WTC11 (cell line): Measurements from ENCODE around the gene UNC119B. TPM values are rescaled to one million over a fixed set of nuclear protein-coding genes. Genes with fewer than 3 reads are reported as not detected.

Experiments
- ATAC-seq: fragments of 200-7000 bp; cut with Tn5 transposase; 2 replicates; pipeline ENCODE4 v1.10.0; 2021; ENCODE audit warnings: mild to moderate bottlenecking, moderate library complexity
- CTCF ChIA-PET: fragments of 300-600 bp; sonication (Branson Sonifier 250); formaldehyde crosslinking; loops from one replicate; lab custom pipeline; 2021; ENCODE audit warnings: antibody characterized with exemption; lab: Charles Lee
- POLR2A ChIA-PET: fragments of 350-600 bp; sonication (Branson Sonifier 250); formaldehyde crosslinking; loops from one replicate; lab custom pipeline; 2021; ENCODE audit warnings: antibody characterized with exemption; lab: Charles Lee
- DNase-seq: peaks from one replicate; pipeline ENCODE4 v3.0.0; 2021; ENCODE audit warnings: low spot score
- H3K27ac Mint-ChIP-seq: 2 replicates; pipeline ENCODE4 v1.8.0; 2021; ENCODE audit warnings: mixed read lengths
- H3K27me3 Mint-ChIP-seq: 2 replicates; pipeline ENCODE4 v1.8.0; 2021; ENCODE audit warnings: low read depth, mild to moderate bottlenecking, moderate library complexity, mixed read lengths
- H3K36me3 Mint-ChIP-seq: 2 replicates; pipeline ENCODE4 v1.8.0; 2021; ENCODE audit warnings: mixed read lengths
- H3K4me1 Mint-ChIP-seq: 2 replicates; pipeline ENCODE4 v1.8.0; 2022; ENCODE audit warnings: mixed read lengths
- H3K4me3 Mint-ChIP-seq: 2 replicates; pipeline ENCODE4 v1.8.0; 2021; ENCODE audit warnings: mild to moderate bottlenecking, moderate library complexity, mixed read lengths
- H3K9me3 Mint-ChIP-seq: 2 replicates; pipeline ENCODE4 v1.8.0; 2021; ENCODE audit warnings: mixed read lengths
- CREB1 ChIP-seq: sonication (generic); formaldehyde crosslinking; IDR thresholded peaks from 2 replicates; pipeline ENCODE4 v1.8.0; 2023; ENCODE audit warnings: mild to moderate bottlenecking, missing genetic modification reagents
- GRHL2 ChIP-seq: fragments of 250-450 bp; sonication (Bioruptor Pico); IDR thresholded peaks from 2 replicates; pipeline ENCODE4 v1.8.0; 2022; ENCODE audit warnings: mild to moderate bottlenecking, moderate library complexity; ENCODE audit not compliant: insufficient replicate concordance, severe bottlenecking
- GTF2I ChIP-seq: fragments of 250-450 bp; sonication (Bioruptor Pico); conservative IDR thresholded peaks from 2 replicates; pipeline ENCODE4 v1.4.0; 2021; ENCODE audit warnings: mild to moderate bottlenecking
- JUN ChIP-seq: sonication (generic); formaldehyde crosslinking; IDR thresholded peaks from 2 replicates; pipeline ENCODE4 v1.8.0; 2023; ENCODE audit warnings: mild to moderate bottlenecking, missing genetic modification reagents
- KAT7 ChIP-seq: sonication (generic); formaldehyde crosslinking; IDR thresholded peaks from 2 replicates; pipeline ENCODE4 v1.8.1; 2023; ENCODE audit warnings: missing genetic modification reagents, mild to moderate bottlenecking, borderline replicate concordance
- NFE2L1 ChIP-seq: sonication (generic); formaldehyde crosslinking; IDR thresholded peaks from 2 replicates; pipeline ENCODE4 v1.8.1; 2023; ENCODE audit warnings: missing genetic modification reagents
- NR3C1 ChIP-seq: sonication (generic); formaldehyde crosslinking; conservative IDR thresholded peaks from 2 replicates; pipeline ENCODE4 v1.8.1; 2023; ENCODE audit warnings: low read depth, mild to moderate bottlenecking, missing genetic modification reagents
- SP1 ChIP-seq: sonication (generic); formaldehyde crosslinking; conservative IDR thresholded peaks from 2 replicates; pipeline ENCODE4 v1.8.1; 2022; ENCODE audit warnings: missing genetic modification reagents
- TEAD1 ChIP-seq: sonication (generic); formaldehyde crosslinking; IDR thresholded peaks from 2 replicates; pipeline ENCODE4 v1.8.0; 2022; ENCODE audit warnings: mild to moderate bottlenecking, missing genetic modification reagents
- ZNF219 ChIP-seq: sonication (generic); formaldehyde crosslinking; IDR thresholded peaks from 2 replicates; pipeline ENCODE4 v1.8.0; 2023; ENCODE audit warnings: missing genetic modification reagents, mild to moderate bottlenecking, borderline replicate concordance
- total RNA-seq: library from RNA; stranded (reverse); gene quantifications from 3 replicates; pipeline ENCODE4 v1.2.3, GENCODE V29; 2021
- TF ChIP-seq, protein P1 (sequence below): sonication (generic); formaldehyde crosslinking; IDR thresholded peaks from 2 replicates; pipeline ENCODE4 v1.8.1; 2022; ENCODE audit warnings: missing genetic modification reagents, borderline replicate concordance
- TF ChIP-seq, protein P2 (sequence below): sonication (generic); formaldehyde crosslinking; IDR thresholded peaks from 2 replicates; pipeline ENCODE4 v1.8.1; 2022; ENCODE audit warnings: mild to moderate bottlenecking, moderate library complexity, missing genetic modification reagents
- TF ChIP-seq, protein P3 (sequence below): fragments of 200-600 bp; IDR thresholded peaks from 2 replicates; pipeline ENCODE4 v1.8.0; 2022; ENCODE audit warnings: antibody characterized with exemption
- TF ChIP-seq, protein P4 (sequence below): fragments of 250-450 bp; sonication (Bioruptor Pico); IDR thresholded peaks from 2 replicates; pipeline ENCODE4 v2.1.2; 2022; ENCODE audit warnings: mild to moderate bottlenecking, moderate library complexity
- TF ChIP-seq, protein P5 (sequence below): sonication (generic); formaldehyde crosslinking; IDR thresholded peaks from 2 replicates; pipeline ENCODE4 v1.8.1; 2023; ENCODE audit warnings: mild to moderate bottlenecking, missing genetic modification reagents, moderate library complexity

The UNC119B gene
- total RNA-seq, 1 experiment from 2014 or later, result 53.3 TPM

DNA sequence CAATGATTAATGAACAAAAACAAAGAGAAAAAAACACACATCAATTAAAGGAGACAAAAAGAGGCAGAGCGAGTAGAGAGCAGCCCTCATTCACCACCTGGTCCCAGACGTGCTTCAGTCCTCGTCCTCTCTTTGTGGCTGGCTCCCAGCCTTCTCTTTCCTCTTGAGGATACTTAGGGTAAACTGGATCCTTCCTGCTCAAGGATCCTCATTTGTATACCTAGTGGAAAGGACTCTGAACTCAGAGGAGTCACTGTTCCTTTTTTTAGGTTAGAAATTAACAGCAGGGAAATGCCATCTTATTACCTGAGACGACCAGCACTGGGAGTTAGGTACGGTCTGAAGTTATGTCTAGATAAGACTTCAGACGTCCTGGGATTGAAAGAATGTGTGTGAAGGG lies 13.6 kb upstream of the UNC119B start (continued):
- TF ChIP-seq, protein P1, sequence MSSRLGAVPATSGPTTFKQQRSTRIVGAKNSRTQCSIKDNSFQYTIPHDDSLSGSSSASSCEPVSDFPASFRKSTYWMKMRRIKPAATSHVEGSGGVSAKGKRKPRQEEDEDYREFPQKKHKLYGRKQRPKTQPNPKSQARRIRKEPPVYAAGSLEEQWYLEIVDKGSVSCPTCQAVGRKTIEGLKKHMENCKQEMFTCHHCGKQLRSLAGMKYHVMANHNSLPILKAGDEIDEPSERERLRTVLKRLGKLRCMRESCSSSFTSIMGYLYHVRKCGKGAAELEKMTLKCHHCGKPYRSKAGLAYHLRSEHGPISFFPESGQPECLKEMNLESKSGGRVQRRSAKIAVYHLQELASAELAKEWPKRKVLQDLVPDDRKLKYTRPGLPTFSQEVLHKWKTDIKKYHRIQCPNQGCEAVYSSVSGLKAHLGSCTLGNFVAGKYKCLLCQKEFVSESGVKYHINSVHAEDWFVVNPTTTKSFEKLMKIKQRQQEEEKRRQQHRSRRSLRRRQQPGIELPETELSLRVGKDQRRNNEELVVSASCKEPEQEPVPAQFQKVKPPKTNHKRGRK (CRISPR knock-in tag), result no peak
- no peak for TF ChIP-seq CREB1 (CRISPR knock-in tag)
- TF ChIP-seq, protein P2, sequence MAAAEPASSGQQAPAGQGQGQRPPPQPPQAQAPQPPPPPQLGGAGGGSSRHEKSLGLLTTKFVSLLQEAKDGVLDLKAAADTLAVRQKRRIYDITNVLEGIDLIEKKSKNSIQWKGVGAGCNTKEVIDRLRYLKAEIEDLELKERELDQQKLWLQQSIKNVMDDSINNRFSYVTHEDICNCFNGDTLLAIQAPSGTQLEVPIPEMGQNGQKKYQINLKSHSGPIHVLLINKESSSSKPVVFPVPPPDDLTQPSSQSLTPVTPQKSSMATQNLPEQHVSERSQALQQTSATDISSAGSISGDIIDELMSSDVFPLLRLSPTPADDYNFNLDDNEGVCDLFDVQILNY (CRISPR knock-in tag), result no peak
- no peak for TF ChIP-seq ZNF219 (CRISPR knock-in tag)
- TF ChIP-seq GRHL2, result no peak
- TF ChIP-seq, protein P3, sequence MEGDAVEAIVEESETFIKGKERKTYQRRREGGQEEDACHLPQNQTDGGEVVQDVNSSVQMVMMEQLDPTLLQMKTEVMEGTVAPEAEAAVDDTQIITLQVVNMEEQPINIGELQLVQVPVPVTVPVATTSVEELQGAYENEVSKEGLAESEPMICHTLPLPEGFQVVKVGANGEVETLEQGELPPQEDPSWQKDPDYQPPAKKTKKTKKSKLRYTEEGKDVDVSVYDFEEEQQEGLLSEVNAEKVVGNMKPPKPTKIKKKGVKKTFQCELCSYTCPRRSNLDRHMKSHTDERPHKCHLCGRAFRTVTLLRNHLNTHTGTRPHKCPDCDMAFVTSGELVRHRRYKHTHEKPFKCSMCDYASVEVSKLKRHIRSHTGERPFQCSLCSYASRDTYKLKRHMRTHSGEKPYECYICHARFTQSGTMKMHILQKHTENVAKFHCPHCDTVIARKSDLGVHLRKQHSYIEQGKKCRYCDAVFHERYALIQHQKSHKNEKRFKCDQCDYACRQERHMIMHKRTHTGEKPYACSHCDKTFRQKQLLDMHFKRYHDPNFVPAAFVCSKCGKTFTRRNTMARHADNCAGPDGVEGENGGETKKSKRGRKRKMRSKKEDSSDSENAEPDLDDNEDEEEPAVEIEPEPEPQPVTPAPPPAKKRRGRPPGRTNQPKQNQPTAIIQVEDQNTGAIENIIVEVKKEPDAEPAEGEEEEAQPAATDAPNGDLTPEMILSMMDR, result no peak
- no peak for TF ChIP-seq TEAD1
- TF ChIP-seq SP1 (CRISPR knock-in tag), result no peak
- TF ChIP-seq NFE2L1, result no peak
- TF ChIP-seq, protein P4, sequence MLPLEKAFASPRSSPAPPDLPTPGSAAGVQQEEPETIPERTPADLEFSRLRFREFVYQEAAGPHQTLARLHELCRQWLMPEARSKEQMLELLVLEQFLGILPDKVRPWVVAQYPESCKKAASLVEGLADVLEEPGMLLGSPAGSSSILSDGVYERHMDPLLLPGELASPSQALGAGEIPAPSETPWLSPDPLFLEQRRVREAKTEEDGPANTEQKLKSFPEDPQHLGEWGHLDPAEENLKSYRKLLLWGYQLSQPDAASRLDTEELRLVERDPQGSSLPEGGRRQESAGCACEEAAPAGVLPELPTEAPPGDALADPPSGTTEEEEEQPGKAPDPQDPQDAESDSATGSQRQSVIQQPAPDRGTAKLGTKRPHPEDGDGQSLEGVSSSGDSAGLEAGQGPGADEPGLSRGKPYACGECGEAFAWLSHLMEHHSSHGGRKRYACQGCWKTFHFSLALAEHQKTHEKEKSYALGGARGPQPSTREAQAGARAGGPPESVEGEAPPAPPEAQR (CRISPR knock-in tag), result no peak
- no peak for TF ChIP-seq GTF2I
- TF ChIP-seq KAT7 (CRISPR knock-in tag), result no peak

DNA sequence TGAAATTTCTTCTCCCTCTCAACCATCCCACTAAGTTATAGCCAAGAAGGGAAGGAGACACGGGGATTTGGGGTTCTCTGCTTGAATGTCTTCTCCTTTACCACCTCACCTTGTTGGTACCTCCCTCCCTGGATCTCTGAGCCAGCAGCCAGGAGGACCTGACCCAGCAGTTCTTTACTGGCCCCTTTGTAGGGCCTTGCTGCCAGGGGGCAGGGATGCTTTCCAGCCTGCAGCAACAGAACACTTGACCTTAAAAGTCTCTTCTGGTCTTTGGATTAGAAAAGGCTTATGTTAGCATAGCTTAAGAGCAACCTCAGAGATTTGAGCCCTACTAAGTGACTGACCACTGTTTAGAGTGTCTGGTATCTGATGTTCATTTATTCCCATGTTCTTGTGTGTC lies 12.9 kb upstream of the UNC119B start:
- H3K9me3 Mint-ChIP-seq, result no peaks in the 10 kb centered on the region
- POLR2A ChIA-PET, result no interaction called here

More for the DNA sequence above, 12.9 kb upstream of the UNC119B start:
- ATAC-seq, result no peak
- CTCF ChIA-PET, result interaction anchor here (1.8 kb wide), 1 partner anchor 48 kb away, joined by 9 read pairs; no protein-coding TSS in a partner anchor
- no peaks in the 10 kb centered on the region for H3K27me3 Mint-ChIP-seq
- H3K4me1 Mint-ChIP-seq, result peaks cover 27% of the 10 kb centered on the region
- H3K36me3 Mint-ChIP-seq, result peaks cover 76% of the 10 kb centered on the region
- TF ChIP-seq, protein P3, result no peak
- TF ChIP-seq, protein P5, sequence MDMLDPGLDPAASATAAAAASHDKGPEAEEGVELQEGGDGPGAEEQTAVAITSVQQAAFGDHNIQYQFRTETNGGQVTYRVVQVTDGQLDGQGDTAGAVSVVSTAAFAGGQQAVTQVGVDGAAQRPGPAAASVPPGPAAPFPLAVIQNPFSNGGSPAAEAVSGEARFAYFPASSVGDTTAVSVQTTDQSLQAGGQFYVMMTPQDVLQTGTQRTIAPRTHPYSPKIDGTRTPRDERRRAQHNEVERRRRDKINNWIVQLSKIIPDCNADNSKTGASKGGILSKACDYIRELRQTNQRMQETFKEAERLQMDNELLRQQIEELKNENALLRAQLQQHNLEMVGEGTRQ (CRISPR knock-in tag), result no peak
- TF ChIP-seq NR3C1 (CRISPR knock-in tag) (no peak), GTF2I (no peak), JUN (CRISPR knock-in tag) (no peak)
- H3K27ac Mint-ChIP-seq, result no peak overlapping the region
- H3K4me3 Mint-ChIP-seq, result no peak overlapping the region
- DNase-seq, result no peak
